Colon (tissue), 2 donors: ENCODE results near the gene PLEKHJ1.

Source experiments
- FAIRE-seq: peaks from 2 replicates; lab custom pipeline; 2012; peaks lifted over from hg19 to GRCh38; lab: Jason Lieb, UNC
- donor health status: control.
- donor health status: control.

The PLEKHJ1 gene

DNA sequence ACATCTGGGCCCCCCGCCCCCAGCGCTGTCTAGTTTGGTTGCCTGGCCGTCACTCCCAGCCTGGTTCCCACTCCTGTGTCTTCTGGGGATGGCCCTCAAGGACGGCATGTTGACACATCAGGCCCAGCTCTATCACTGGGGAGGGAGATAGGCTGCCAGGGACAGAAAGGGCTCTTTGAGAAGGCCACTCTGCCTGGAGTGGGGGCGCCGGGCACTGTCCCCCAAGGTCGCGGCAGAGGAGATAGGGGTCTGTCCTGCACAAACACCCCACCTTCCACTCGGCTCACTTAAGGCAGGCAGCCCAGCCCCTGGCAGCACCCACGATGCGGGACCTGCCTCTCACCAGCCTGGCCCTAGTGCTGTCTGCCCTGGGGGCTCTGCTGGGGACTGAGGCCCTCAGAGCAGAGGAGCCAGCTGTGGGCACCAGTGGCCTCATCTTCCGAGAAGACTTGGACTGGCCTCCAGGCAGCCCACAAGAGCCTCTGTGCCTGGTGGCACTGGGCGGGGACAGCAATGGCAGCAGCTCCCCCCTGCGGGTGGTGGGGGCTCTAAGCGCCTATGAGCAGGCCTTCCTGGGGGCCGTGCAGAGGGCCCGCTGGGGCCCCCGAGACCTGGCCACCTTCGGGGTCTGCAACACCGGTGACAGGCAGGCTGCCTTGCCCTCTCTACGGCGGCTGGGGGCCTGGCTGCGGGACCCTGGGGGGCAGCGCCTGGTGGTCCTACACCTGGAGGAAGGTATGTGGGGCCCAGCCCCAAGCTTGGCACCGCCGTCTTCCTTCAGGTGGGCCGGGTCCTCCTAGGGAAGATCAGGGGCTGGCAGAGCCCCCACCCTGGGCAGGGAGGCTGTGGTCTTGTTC is 13.1 kb upstream of the PLEKHJ1 start, which contains the start of gene AMH:
Gene AMH, plus strand, starts transcription at position 314 of the 857 bp plus-strand sequence. Its CDS starts 10 bp downstream, at position 324.
- no peak for FAIRE-seq

GRCh38 chr19:2248136-2249009 is 12.2 kb upstream of the PLEKHJ1 start:
- FAIRE-seq: no peak

DNA sequence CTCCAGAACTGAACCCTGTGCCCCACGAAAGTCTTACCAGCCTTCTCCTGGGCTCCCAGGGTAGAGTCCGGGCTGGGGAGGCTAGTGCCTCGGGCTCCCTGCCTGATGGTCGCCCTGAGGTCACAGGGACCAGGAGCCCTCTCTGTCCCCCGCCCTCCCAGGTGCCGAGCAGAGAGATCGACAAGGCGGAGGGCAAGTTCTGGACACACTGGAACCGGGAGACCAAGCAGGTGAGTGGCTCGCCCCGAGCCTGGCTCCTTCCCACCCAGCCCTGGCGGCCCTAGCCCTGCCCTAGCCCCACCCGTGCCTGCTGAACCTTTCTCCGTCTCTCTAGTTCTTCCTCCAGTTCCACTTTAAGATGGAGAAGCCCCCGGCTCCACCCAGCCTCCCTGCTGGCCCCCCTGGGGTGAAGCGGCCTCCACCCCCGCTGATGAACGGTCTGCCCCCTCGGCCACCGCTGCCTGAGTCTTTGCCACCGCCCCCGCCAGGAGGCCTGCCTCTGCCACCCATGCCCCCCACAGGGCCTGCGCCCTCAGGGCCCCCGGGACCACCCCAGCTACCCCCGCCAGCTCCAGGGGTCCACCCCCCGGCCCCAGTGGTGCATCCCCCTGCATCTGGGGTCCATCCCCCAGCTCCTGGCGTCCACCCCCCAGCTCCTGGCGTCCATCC is 11.4 kb upstream of the PLEKHJ1 start:
- FAIRE-seq: no peak

DNA sequence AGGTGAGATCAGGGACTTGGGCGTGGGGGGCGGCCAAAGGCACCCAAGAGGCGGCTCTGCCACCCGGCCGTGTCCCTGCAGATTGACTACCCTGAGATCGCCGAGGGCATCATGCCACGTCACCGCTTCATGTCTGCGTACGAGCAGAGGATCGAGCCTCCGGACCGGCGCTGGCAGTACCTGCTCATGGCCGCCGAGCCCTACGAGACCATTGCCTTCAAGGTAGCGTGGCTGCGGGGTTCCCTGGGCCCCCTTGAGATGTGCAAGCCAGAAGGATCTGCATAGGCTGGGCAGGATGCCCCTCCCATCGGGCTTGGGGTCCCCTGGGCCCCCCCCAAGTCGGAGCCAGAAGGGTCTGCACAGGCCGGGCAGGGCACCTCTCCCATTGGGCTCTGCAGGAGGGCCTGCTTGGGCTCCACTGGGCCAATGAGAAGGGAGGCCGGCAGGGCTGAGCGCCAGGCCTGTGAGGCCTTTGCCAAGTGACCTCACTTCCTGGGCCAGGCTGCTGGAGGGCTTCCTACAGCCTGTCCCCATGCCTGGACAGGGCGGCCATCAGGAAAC is 10.8 kb upstream of the PLEKHJ1 start:
- FAIRE-seq: no peak

- FAIRE-seq: no peak
Observed at GRCh38 chr19:2246014-2246620, 10.0 kb upstream of the PLEKHJ1 start.

- no peak for FAIRE-seq
Observed at GRCh38 chr19:2245273-2245672, 9.1 kb upstream of the PLEKHJ1 start.

DNA sequence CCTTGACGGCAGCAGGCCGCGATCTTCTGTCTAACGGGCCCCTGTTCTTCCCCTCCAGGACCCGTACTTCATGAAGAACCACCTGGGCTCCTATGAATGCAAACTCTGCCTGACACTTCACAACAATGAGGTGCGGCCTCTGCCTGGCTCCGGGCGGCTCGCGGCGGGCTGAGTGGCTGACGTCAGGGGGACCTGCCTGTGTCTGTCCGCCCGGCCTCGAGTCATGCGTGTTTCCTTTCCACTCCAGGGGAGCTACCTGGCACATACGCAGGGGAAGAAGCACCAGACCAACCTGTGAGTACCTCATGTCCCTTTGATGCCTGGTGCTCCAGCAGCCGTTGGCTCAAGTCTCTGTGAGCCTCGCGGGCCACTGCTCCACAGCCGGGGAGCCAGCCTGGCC is 8.4 kb upstream of the PLEKHJ1 start:
- FAIRE-seq: no peak

DNA sequence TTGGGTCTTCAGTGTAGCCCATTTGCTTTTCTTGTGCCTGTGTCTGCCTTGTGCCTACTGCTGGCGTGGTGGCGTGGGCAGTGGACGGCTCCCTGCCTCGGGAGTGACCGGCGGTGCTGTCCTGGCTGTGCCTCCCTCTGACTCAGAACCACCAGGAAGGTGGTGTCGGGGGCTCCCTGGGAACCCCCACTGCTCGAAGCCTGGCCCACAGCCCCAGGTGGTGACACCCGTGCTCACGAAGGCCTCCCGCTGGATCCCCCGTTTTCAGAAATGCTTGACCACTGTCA is 7.9 kb upstream of the PLEKHJ1 start:
- no peak for FAIRE-seq

GRCh38 chr19:2243274-2244124 is 7.4 kb upstream of the PLEKHJ1 start:
- no peak for FAIRE-seq

GRCh38 chr19:2242816-2243215 is 6.7 kb upstream of the PLEKHJ1 start:
- no peak for FAIRE-seq

DNA sequence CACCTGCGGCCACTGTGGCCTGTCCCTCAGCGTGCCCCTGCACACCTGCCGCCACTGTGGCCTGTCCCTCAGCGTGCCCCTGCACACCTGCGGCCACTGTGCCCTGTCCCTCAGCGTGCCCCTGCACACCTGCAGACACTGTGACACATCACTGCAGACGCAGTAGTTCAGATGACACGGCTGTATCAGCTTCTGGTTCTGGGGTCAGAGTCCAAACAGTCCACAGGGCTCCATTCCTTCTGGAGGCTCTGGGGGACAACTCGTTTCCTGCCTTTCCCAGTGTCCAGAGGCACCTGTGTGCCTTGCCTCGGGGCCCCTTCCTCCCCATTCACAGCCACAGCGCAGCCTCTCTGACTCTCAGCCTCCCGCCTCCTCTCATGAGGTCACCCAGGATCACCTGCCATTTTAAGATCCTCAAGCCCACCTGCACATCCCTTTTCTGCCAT is 6.0 kb upstream of the PLEKHJ1 start:
- no peak for FAIRE-seq

DNA sequence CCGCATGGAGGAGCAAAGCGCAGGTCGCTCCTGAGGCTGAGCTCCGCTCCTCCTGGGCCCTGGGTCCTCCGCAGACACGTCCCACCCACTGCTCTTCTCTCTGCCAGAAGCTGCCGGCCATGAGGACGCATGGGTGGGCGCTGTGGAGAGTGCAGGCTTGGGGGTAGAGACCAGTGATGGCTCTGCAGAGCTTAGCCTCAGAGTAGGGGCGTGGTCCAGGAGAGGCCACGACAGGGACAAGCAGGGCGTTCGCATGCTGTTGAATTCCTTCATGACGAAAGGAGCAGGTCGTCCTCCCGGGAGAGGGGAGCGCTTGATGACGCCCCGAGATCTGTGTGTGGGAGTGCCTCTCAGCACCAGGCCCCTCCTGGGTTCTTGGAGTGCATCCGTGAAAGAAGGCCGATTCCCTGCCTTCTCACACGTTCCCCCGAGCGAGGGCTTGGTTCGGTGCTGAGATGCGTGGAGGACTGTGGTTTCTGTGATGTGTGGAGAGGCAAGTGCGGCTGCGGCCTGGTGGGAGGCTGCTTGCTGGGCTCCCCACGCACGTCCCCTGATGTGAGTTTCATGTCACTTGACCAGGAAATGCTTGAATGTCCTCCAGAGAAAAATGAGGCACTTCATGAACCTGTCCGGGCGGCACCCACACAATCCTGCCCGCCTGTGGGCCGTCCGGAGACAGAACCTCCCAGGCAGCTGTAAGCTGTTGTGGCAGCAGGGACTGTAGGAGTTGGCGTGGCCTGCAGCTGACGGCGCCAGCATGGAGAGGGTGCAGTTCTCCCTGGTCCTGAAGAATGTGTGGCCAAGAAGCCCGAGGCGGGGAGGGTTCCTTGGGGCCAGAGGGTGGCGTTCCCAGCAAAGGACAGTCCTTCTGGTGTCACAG is 5.0 kb upstream of the PLEKHJ1 start:
- FAIRE-seq: no peak

GRCh38 chr19:2239771-2240770 is 3.9 kb upstream of the PLEKHJ1 start:
- no peak for FAIRE-seq

DNA sequence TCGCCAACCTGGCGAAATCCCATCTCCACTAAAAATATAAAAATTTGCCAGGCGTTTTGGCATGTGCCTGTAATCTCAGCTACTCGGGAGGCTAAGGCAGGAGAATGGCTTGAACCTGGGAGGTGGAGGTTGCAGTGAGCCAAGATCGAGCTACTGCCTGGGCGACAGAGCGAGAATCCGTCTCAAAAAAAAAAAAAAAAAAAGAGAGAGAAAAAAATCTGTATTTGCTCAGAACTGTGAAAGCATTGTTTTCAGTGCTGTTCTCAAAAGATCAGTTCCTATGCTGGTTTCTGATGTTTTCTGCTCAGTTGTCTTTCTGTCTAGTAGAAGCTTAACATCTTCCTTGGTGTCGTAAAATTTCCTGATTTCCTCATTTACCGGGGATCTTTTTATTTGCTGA is 3.0 kb upstream of the PLEKHJ1 start:
- no peak for FAIRE-seq

GRCh38 chr19:2237869-2238153 is 1.7 kb upstream of the PLEKHJ1 start:
- no peak for FAIRE-seq

DNA sequence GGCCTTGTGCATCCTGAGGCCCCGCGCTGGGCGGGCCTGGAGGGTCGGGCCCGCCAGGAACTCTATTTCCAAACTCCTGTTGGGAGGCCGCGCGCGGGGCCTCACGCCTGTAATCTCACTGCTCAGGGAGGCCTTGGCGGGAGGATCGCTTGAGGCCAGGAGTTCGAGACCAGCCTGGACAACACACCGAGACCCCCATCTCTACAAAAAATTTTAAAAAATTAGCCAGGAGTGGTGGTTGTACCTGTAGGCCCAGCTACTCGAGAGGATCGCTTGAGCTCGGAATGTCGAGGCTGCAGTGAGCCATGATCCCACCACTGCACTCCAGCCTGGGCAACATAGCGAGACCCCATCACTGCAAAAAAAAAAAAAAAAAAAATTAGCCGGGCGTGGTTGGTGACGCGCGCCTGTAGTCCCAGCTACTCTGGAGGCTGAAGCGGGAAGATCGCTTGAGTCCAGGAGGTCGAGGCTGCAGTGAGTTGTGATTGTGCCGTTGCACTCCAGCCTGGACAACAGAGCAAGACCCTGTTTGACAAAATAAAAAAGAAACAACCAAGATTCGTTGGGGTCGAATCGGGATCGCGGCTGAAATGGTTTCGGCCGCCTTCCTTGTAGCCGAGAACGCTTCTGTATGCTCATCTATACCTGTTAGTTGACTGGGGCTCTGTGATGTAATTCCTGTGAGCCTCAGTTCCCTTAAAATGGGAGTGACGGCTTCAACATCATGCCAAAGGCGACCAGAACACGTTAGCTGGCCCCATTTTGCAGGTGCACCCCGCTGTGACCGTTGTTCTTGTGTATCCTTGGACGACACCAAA is 1.1 kb upstream of the PLEKHJ1 start:
- no peak for FAIRE-seq

GRCh38 chr19:2236064-2236313 is 140 bp downstream of the PLEKHJ1 start:
- no peak for FAIRE-seq

GRCh38 chr19:2235381-2236063 is 607 bp downstream of the PLEKHJ1 start:
- no peak for FAIRE-seq
